ENCODE measurements around the gene MYO7B. TPM values are rescaled to one million over a fixed set of nuclear protein-coding genes. Genes with fewer than 3 reads are reported as not detected.

Gene MYO7B
- total RNA-seq, 2 experiments from 2014 or later, result 0.65 to 1.2 TPM

GRCh38 chr2:127661072-127661649 is 125.7 kb downstream of the MYO7B start:
- Mint-ChIP-seq H3K36me3 (ENCODE audit: low read depth) (no peaks in the 10 kb centered on the region), H3K4me1 (ENCODE audit: low read depth) (no peaks in the 10 kb centered on the region), H3K27me3 (peaks cover 27% of the 10 kb centered on the region), H3K27ac (no peak overlapping the region), H3K4me3 (no peak overlapping the region), H3K9me3 (no peaks in the 10 kb centered on the region)
- CTCF ChIA-PET, result interaction anchor here (1.9 kb wide), 1 partner anchor 70 kb away, joined by 6 read pairs; no protein-coding TSS in a partner anchor
- no peak for ATAC-seq
- POLR2A ChIA-PET, result no interaction called here
- DNase-seq, result no peak
- no peak for TF ChIP-seq CTCF (IDR thresholded peaks at IDR 0.05)
- intact Hi-C loops (cut with micrococcal nuclease), result no loop called here

- Mint-ChIP-seq H3K27ac (no peak overlapping the region), H3K4me1 (ENCODE audit: low read depth) (no peaks in the 10 kb centered on the region), H3K4me3 (no peak overlapping the region), H3K9me3 (no peaks in the 10 kb centered on the region), H3K36me3 (ENCODE audit: low read depth) (no peaks in the 10 kb centered on the region), H3K27me3 (peaks cover 33% of the 10 kb centered on the region)
- ATAC-seq, result no peak
- no peak for DNase-seq
- ChIA-PET CTCF (interaction anchor here (1.9 kb wide), 1 partner anchor 71 kb away, joined by 6 read pairs; no protein-coding TSS in a partner anchor), POLR2A (interaction anchor here (0.6 kb wide), 1 partner anchor 265 kb away, joined by 4 read pairs; no protein-coding TSS in a partner anchor)
- intact Hi-C loops (cut with micrococcal nuclease), result no loop called here
- no peak for TF ChIP-seq CTCF (IDR thresholded peaks at IDR 0.05)
These were observed 126.5 kb downstream of the MYO7B start for GRCh38 chr2:127661949-127662510.

GRCh38 chr2:127662937-127663565 is 127.6 kb downstream of the MYO7B start:
- Mint-ChIP-seq H3K36me3 (ENCODE audit: low read depth) (no peaks in the 10 kb centered on the region), H3K27ac (no peak overlapping the region), H3K27me3 (peaks cover 33% of the 10 kb centered on the region), H3K9me3 (no peaks in the 10 kb centered on the region), H3K4me1 (ENCODE audit: low read depth) (no peaks in the 10 kb centered on the region), H3K4me3 (no peak overlapping the region)
- ATAC-seq (no peak), DNase-seq (no peak)
- CTCF ChIA-PET, result interaction anchor here (1.9 kb wide), 1 partner anchor 72 kb away, joined by 6 read pairs; no protein-coding TSS in a partner anchor
- TF ChIP-seq CTCF (IDR thresholded peaks at IDR 0.05), result no peak
- intact Hi-C loops (cut with micrococcal nuclease), result no loop called here
- POLR2A ChIA-PET, result no interaction called here

GRCh38 chr2:127663566-127664064 is 128.1 kb downstream of the MYO7B start:
- H3K4me1 Mint-ChIP-seq (ENCODE audit: low read depth), result no peaks in the 10 kb centered on the region
- H3K27me3 Mint-ChIP-seq, result peaks cover 33% of the 10 kb centered on the region
- intact Hi-C loops (cut with micrococcal nuclease), result no loop called here
- no peak for TF ChIP-seq CTCF (IDR thresholded peaks at IDR 0.05)
- CTCF ChIA-PET, result interaction anchor here (1.2 kb wide), 1 partner anchor 13 kb away, joined by 3 read pairs; no protein-coding TSS in a partner anchor
- DNase-seq (no peak), ATAC-seq (no peak)
- H3K9me3 Mint-ChIP-seq, result no peaks in the 10 kb centered on the region
- H3K27ac Mint-ChIP-seq, result no peak overlapping the region
- POLR2A ChIA-PET, result no interaction called here
- H3K36me3 Mint-ChIP-seq (ENCODE audit: low read depth), result no peaks in the 10 kb centered on the region
- H3K4me3 Mint-ChIP-seq, result no peak overlapping the region
